ENCODE data around the gene CROCC2.

GRCh38 chr2:240916571-240917008, 10.5 kb downstream of the CROCC2 start:
- no peak for TF ChIP-seq POLR2A (IDR thresholded peaks at IDR 0.05)
- TF ChIP-seq CTCF (IDR thresholded peaks at IDR 0.05), result no peak

All from lower leg skin (tissue), 3 donors.